ENCODE data around the gene CA5A. TPM values are rescaled to one million over a fixed set of nuclear protein-coding genes. Genes with fewer than 3 reads are reported as not detected.

Gene CA5A
- total and polyA plus RNA-seq, 2 of the 13 experiments (the other 11 are each of a cell fraction or from before 2014, with no cell fraction given), result 66.8 to 106 TPM

DNA sequence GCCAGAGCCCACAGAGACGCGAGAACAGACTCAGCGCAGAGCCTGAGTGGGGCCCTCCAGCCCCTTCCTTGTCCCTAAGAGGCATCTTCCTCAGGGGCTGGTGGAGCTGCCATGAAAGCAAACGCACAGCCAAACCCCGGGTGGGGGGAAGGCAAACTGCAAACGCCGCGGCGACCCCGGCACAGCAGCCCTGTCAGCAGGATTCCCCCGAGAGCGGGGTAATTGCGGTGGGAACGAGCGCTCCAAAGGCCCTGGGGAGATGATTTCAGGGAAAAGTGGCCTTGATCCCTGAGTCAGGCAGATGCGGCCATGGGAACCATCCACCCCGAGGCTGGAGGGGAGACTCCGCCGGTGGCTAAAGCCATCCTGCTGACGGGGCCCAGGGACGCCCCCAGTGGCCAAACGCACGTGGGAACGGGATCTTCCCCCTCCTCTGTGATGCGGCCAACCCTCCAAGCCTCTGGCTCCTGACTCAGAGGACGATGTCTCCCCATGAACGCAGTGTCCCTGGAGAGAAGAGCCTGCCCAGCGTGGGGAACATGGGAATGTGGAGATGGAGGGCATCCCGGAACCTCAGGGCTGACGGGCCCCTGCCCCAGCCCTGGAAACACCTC is 92.1 kb downstream of the CA5A start (continued):
- TF ChIP-seq, protein P1, sequence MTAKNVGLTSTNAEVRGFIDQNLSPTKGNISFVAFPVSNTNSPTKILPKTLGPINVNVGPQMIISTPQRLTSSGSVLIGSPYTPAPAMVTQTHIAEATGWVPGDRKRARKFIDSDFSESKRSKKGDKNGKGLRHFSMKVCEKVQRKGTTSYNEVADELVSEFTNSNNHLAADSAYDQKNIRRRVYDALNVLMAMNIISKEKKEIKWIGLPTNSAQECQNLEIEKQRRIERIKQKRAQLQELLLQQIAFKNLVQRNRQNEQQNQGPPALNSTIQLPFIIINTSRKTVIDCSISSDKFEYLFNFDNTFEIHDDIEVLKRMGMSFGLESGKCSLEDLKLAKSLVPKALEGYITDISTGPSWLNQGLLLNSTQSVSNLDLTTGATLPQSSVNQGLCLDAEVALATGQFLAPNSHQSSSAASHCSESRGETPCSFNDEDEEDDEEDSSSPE (CRISPR knock-in tag; IDR thresholded peaks at IDR 0.05), result 0 out of 2 replicates have a peak, but pooled peaks have one; percentile 27
- TF ChIP-seq AGO2 (optimal IDR thresholded peaks at IDR 0.05; ENCODE audit: low read depth, low read length) (peak; percentile 69), RAD21 (CRISPR knock-in tag; IDR thresholded peaks at IDR 0.05) (peak; percentile 17; the same call in 1 of the 2 replicates), TFDP1 (CRISPR knock-in tag; IDR thresholded peaks at IDR 0.05; ENCODE audit: borderline replicate concordance) (no peak), CHCHD3 (CRISPR knock-in tag; IDR thresholded peaks at IDR 0.05) (no peak), ZNF253 (CRISPR knock-in tag; IDR thresholded peaks at IDR 0.05; ENCODE audit: borderline replicate concordance) (0 out of 2 replicates have a peak, but pooled peaks have one; percentile 24), CTCF (CRISPR knock-in tag; IDR thresholded peaks at IDR 0.05) (peak; percentile 40), HES4 (CRISPR knock-in tag; IDR thresholded peaks at IDR 0.05; ENCODE audit: borderline replicate concordance) (peak; percentile 69; the same call in 1 of the 2 replicates), ZNF788 (CRISPR knock-in tag; IDR thresholded peaks at IDR 0.05; ENCODE audit: borderline replicate concordance) (no peak), HDAC1 (CRISPR knock-in tag; IDR thresholded peaks at IDR 0.05) (no peak), LCORL (IDR thresholded peaks at IDR 0.05) (no peak), LCORL (CRISPR knock-in tag; IDR thresholded peaks at IDR 0.05) (peak; percentile 28; the same call in 1 of the 2 replicates), ZNF17 (CRISPR knock-in tag; IDR thresholded peaks at IDR 0.05) (no peak), CBX5 (CRISPR knock-in tag; IDR thresholded peaks at IDR 0.05; ENCODE audit: borderline replicate concordance) (no peak), GZF1 (CRISPR knock-in tag; IDR thresholded peaks at IDR 0.05) (0 out of 2 replicates have a peak, but pooled peaks have one; percentile 31), BRCA1 (CRISPR knock-in tag; IDR thresholded peaks at IDR 0.05) (no peak), ZNF383 (CRISPR knock-in tag; IDR thresholded peaks at IDR 0.05; ENCODE audit: borderline replicate concordance) (no peak)
- TF ChIP-seq, protein P2, sequence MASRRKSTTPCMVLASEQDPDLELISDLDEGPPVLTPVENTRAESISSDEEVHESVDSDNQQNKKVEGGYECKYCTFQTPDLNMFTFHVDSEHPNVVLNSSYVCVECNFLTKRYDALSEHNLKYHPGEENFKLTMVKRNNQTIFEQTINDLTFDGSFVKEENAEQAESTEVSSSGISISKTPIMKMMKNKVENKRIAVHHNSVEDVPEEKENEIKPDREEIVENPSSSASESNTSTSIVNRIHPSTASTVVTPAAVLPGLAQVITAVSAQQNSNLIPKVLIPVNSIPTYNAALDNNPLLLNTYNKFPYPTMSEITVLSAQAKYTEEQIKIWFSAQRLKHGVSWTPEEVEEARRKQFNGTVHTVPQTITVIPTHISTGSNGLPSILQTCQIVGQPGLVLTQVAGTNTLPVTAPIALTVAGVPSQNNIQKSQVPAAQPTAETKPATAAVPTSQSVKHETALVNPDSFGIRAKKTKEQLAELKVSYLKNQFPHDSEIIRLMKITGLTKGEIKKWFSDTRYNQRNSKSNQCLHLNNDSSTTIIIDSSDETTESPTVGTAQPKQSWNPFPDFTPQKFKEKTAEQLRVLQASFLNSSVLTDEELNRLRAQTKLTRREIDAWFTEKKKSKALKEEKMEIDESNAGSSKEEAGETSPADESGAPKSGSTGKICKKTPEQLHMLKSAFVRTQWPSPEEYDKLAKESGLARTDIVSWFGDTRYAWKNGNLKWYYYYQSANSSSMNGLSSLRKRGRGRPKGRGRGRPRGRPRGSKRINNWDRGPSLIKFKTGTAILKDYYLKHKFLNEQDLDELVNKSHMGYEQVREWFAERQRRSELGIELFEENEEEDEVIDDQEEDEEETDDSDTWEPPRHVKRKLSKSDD (CRISPR knock-in tag; IDR thresholded peaks at IDR 0.05; ENCODE audit: low read depth), result no peak
- TF ChIP-seq, protein P3, sequence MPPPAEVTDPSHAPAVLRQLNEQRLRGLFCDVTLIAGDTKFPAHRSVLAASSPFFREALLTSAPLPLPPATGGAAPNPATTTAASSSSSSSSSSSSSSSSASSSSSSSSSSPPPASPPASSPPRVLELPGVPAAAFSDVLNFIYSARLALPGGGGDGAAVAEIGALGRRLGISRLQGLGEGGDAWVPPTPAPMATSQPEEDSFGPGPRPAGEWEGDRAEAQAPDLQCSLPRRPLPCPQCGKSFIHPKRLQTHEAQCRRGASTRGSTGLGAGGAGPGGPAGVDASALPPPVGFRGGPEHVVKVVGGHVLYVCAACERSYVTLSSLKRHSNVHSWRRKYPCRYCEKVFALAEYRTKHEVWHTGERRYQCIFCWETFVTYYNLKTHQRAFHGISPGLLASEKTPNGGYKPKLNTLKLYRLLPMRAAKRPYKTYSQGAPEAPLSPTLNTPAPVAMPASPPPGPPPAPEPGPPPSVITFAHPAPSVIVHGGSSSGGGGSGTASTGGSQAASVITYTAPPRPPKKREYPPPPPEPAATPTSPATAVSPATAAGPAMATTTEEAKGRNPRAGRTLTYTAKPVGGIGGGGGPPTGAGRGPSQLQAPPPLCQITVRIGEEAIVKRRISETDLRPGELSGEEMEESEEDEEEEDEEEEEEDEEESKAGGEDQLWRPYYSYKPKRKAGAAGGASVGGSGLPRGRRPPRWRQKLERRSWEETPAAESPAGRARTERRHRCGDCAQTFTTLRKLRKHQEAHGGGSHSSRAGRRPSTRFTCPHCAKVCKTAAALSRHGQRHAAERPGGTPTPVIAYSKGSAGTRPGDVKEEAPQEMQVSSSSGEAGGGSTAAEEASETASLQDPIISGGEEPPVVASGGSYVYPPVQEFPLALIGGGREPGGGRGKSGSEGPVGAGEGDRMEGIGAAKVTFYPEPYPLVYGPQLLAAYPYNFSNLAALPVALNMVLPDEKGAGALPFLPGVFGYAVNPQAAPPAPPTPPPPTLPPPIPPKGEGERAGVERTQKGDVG (CRISPR knock-in tag; IDR thresholded peaks at IDR 0.05; ENCODE audit: borderline replicate concordance), result peak; percentile 76; the same call in 1 of the 2 replicates
